K562 (cell line): Measurements from ENCODE around the gene CEP78. TPM values are rescaled to one million over a fixed set of nuclear protein-coding genes. Genes with fewer than 3 reads are reported as not detected.
A peak's percentile ranks its signal among the peaks of the same experiment; 100 is the strongest.

ENCODE experiments used
- ARID4B ChIP-seq: sonication (generic); formaldehyde crosslinking; IDR thresholded peaks from 2 replicates; pipeline ENCODE4 v1.8.0; 2022; ENCODE audit warnings: mild to moderate bottlenecking, missing genetic modification reagents
- EP400 ChIP-seq: fragments of 450-650 bp; IDR thresholded peaks from 2 replicates; pipeline ENCODE4 v1.6.1; 2017; ENCODE audit warnings: antibody characterized with exemption, mild to moderate bottlenecking, moderate library complexity
- FIP1L1 ChIP-seq: fragments of 200-400 bp; formaldehyde crosslinking; IDR thresholded peaks from 2 replicates; pipeline ENCODE4 v1.6.1; 2018; ENCODE audit warnings: mild to moderate bottlenecking, low read depth, low read length; ENCODE audit not compliant: poor library complexity, severe bottlenecking
- FOXP1 ChIP-seq: sonication (generic); formaldehyde crosslinking; IDR thresholded peaks from 2 replicates; pipeline ENCODE4 v1.8.0; 2022; ENCODE audit warnings: mild to moderate bottlenecking, missing genetic modification reagents
- NKRF ChIP-seq: fragments of 450-650 bp; IDR thresholded peaks from 2 replicates; pipeline ENCODE4 v1.6.1; 2016; ENCODE audit warnings: borderline replicate concordance
- RBM22 ChIP-seq: fragments of 200-400 bp; formaldehyde crosslinking; IDR thresholded peaks from 2 replicates; pipeline ENCODE4 v1.6.1; 2018; ENCODE audit warnings: low read length, low read depth; ENCODE audit not compliant: poor library complexity, severe bottlenecking
- RBM25 ChIP-seq: fragments of 200-400 bp; formaldehyde crosslinking; IDR thresholded peaks from 2 replicates; pipeline ENCODE4 v1.6.1; 2018; ENCODE audit warnings: low read length, low read depth, moderate library complexity; ENCODE audit not compliant: severe bottlenecking
- polyA plus RNA-seq, 8 experiments: library from polyadenylated mRNA; depleted of rRNA in 4 of 8; stranded (reverse) in 5 of 8; unstranded in 3 of 8; fragments of >200 nt; fragmentation: Nextera tagmentation in 2 of 8; fragmentation: Illumina TruSeq in 1 of 8; extraction: Ambion mirVana in 2 of 8; extraction: Trizol in 1 of 8; gene quantifications; 2 replicates each; pipeline versions ENCODE4 v1.2.1 to v1.2.3, GENCODE V29; 2011 to 2014; ENCODE audit warnings: inconsistent platforms in 1 of 8, missing spikeins in 1 of 8
- total RNA-seq, 7 experiments: library from RNA; depleted of rRNA in 6 of 7; stranded (reverse); fragments of >200 nt in 6 of 7; fragmentation: Illumina TruSeq in 2 of 7; extraction: Trizol in 2 of 7; gene quantifications; 2 replicates each; pipeline versions ENCODE4 v1.2.1 to v1.2.3, GENCODE V29; 2011 to 2021; ENCODE audit warnings: low replicate concordance in 1 of 7
- TF ChIP-seq, protein P1 (sequence below): fragments of 450-650 bp; IDR thresholded peaks from 2 replicates; pipeline ENCODE4 v1.6.1; 2016; ENCODE audit warnings: mild to moderate bottlenecking, moderate library complexity

Gene CEP78
- total and polyA plus RNA-seq, 9 of the 15 experiments (the other 6 are each of a cell fraction or from before 2014, with no cell fraction given), result 3.5 to 26.0 (median 21.5) TPM

DNA sequence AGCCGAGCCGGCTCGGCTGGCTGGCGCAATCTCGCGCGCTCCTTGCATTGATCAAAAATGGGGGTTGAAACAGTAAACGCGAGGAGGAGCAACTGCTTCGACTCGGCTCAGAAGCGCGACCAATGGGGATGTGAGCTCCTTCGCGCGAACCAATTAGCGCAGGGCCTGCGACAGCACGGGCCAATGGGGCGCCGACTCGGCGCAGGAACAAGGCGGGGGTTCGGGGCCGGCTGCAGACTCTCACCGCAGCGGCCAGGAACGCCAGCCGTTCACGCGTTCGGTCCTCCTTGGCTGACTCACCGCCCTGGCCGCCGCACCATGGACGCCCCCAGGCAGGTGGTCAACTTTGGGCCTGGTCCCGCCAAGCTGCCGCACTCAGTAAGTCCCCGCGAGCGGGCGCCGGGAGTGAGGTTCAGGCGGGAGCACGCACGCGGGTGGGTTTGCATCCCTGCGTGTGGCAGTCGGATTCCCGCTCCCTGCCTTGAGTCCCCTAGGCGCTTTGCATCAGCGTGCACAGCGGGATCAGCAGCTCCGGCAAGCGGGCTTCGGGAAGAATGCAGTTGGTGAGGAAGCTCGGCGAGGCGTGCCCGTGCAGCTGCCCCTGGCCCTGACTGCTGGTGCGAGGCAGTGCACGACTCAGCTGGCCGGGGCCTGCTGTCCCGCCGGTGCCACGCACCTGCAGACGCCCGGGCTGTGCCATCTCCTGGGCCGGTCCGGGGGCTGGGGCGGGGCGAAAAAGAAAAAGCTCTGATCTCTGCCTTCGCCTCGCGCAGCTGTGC is 61.2 kb downstream of the CEP78 start, which contains the start of gene PSAT1 (continued):
- TF ChIP-seq, protein P1, sequence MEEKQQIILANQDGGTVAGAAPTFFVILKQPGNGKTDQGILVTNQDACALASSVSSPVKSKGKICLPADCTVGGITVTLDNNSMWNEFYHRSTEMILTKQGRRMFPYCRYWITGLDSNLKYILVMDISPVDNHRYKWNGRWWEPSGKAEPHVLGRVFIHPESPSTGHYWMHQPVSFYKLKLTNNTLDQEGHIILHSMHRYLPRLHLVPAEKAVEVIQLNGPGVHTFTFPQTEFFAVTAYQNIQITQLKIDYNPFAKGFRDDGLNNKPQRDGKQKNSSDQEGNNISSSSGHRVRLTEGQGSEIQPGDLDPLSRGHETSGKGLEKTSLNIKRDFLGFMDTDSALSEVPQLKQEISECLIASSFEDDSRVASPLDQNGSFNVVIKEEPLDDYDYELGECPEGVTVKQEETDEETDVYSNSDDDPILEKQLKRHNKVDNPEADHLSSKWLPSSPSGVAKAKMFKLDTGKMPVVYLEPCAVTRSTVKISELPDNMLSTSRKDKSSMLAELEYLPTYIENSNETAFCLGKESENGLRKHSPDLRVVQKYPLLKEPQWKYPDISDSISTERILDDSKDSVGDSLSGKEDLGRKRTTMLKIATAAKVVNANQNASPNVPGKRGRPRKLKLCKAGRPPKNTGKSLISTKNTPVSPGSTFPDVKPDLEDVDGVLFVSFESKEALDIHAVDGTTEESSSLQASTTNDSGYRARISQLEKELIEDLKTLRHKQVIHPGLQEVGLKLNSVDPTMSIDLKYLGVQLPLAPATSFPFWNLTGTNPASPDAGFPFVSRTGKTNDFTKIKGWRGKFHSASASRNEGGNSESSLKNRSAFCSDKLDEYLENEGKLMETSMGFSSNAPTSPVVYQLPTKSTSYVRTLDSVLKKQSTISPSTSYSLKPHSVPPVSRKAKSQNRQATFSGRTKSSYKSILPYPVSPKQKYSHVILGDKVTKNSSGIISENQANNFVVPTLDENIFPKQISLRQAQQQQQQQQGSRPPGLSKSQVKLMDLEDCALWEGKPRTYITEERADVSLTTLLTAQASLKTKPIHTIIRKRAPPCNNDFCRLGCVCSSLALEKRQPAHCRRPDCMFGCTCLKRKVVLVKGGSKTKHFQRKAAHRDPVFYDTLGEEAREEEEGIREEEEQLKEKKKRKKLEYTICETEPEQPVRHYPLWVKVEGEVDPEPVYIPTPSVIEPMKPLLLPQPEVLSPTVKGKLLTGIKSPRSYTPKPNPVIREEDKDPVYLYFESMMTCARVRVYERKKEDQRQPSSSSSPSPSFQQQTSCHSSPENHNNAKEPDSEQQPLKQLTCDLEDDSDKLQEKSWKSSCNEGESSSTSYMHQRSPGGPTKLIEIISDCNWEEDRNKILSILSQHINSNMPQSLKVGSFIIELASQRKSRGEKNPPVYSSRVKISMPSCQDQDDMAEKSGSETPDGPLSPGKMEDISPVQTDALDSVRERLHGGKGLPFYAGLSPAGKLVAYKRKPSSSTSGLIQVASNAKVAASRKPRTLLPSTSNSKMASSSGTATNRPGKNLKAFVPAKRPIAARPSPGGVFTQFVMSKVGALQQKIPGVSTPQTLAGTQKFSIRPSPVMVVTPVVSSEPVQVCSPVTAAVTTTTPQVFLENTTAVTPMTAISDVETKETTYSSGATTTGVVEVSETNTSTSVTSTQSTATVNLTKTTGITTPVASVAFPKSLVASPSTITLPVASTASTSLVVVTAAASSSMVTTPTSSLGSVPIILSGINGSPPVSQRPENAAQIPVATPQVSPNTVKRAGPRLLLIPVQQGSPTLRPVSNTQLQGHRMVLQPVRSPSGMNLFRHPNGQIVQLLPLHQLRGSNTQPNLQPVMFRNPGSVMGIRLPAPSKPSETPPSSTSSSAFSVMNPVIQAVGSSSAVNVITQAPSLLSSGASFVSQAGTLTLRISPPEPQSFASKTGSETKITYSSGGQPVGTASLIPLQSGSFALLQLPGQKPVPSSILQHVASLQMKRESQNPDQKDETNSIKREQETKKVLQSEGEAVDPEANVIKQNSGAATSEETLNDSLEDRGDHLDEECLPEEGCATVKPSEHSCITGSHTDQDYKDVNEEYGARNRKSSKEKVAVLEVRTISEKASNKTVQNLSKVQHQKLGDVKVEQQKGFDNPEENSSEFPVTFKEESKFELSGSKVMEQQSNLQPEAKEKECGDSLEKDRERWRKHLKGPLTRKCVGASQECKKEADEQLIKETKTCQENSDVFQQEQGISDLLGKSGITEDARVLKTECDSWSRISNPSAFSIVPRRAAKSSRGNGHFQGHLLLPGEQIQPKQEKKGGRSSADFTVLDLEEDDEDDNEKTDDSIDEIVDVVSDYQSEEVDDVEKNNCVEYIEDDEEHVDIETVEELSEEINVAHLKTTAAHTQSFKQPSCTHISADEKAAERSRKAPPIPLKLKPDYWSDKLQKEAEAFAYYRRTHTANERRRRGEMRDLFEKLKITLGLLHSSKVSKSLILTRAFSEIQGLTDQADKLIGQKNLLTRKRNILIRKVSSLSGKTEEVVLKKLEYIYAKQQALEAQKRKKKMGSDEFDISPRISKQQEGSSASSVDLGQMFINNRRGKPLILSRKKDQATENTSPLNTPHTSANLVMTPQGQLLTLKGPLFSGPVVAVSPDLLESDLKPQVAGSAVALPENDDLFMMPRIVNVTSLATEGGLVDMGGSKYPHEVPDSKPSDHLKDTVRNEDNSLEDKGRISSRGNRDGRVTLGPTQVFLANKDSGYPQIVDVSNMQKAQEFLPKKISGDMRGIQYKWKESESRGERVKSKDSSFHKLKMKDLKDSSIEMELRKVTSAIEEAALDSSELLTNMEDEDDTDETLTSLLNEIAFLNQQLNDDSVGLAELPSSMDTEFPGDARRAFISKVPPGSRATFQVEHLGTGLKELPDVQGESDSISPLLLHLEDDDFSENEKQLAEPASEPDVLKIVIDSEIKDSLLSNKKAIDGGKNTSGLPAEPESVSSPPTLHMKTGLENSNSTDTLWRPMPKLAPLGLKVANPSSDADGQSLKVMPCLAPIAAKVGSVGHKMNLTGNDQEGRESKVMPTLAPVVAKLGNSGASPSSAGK, result peak; percentile 84; the same call in 1 of the 2 replicates
- TF ChIP-seq FIP1L1 (peak; percentile 85), FOXP1 (CRISPR knock-in tag) (peak; percentile 77), RBM22 (peak; percentile 36), ARID4B (CRISPR knock-in tag) (peak; percentile 73; the same call in 1 of the 2 replicates), RBM25 (peak; percentile 99), EP400 (peak; percentile 96), NKRF (peak; percentile 23; the same call in 1 of the 2 replicates)
